HCT116 (cell line): ENCODE results near the gene ZNF749. TPM values are rescaled to one million over a fixed set of nuclear protein-coding genes. Genes with fewer than 3 reads are reported as not detected.

ENCODE experiments used
- ATAC-seq: fragments of 200-7000 bp; cut with Tn5 transposase; 2 replicates; pipeline ENCODE4 v1.9.1; 2020; ENCODE audit warnings: mild to moderate bottlenecking, moderate library complexity
- BruUV-seq: library from RNA; stranded (reverse); fragments of 400-500 nt; replicated peaks from 2 replicates; lab custom pipeline; 2021; lab: Mats Ljungman, UMichigan
- CTCF ChIA-PET: fragments of 300-600 bp; sonication (Branson Sonifier 250); formaldehyde crosslinking; loops from one replicate; lab custom pipeline; 2021; ENCODE audit warnings: antibody characterized with exemption; lab: Charles Lee
- POLR2A ChIA-PET: fragments of 300-600, 350-600 bp; sonication (Branson Sonifier 250); formaldehyde crosslinking; loops from one replicate; lab custom pipeline; 2021; ENCODE audit warnings: antibody characterized with exemption; lab: Charles Lee
- RAD21 ChIA-PET, 2 experiments: fragments of 300-600 bp; sonication (Branson Sonifier 250); formaldehyde crosslinking; loops; one replicate each; lab custom pipeline; 2023; ENCODE audit warnings: low total read pairs in 2 of 2; ENCODE audit not compliant: uncharacterized antibody in 2 of 2, unreplicated experiment in 2 of 2, low non-redundant PET in 1 of 2; lab: Charles Lee
- DNase-seq: peaks from one replicate; pipeline ENCODE4 v3.0.0-alpha.2; 2010; ENCODE audit warnings: low read depth, low spot score
- H2AFZ ChIP-seq: fragments of 200-600 bp; shearing (Covaris generic), sonication (generic); 2 replicates; pipeline ENCODE4 v1.6.1; 2017; ENCODE audit warnings: low read depth, mixed run types, mixed read lengths, antibody characterized with exemption, low read length; ENCODE audit not compliant: poor library complexity, severe bottlenecking
- H3K27ac ChIP-seq: 2 replicates; pipeline ENCODE4 v1.5.1; 2012; ENCODE audit warnings: low read depth, low read length
- H3K27me3 ChIP-seq: fragments of 200-600 bp; sonication (generic); 2 replicates; pipeline ENCODE4 v1.6.1; 2016; ENCODE audit warnings: mixed run types, low read length, mixed read lengths; ENCODE audit not compliant: insufficient read depth
- H3K36me3 ChIP-seq, 2 experiments: fragments of 200-500 bp in 1 of 2; fragments of 200-600 bp in 1 of 2; sonication (Bioruptor generic) in 1 of 2; sonication (generic) in 1 of 2; 2 replicates each; pipeline versions ENCODE4 v1.5.1 to v1.6.1; 2014 to 2016; ENCODE audit warnings: low read length in 2 of 2, inconsistent platforms in 1 of 2, mixed read lengths in 1 of 2, mixed run types in 1 of 2; ENCODE audit not compliant: insufficient read depth in 2 of 2, control insufficient read depth in 1 of 2
- H3K4me1 ChIP-seq, 2 experiments: fragments of 200-600 bp in 1 of 2; sonication (generic) in 1 of 2; 2 replicates each; pipeline versions ENCODE4 v1.5.1 to v1.6.1; 2012 to 2017; ENCODE audit warnings: low read length in 2 of 2, inconsistent platforms in 1 of 2, mild to moderate bottlenecking in 1 of 2, mixed read lengths in 1 of 2, mixed run types in 1 of 2, moderate library complexity in 1 of 2; ENCODE audit not compliant: insufficient read depth in 2 of 2, control insufficient read depth in 1 of 2
- H3K4me2 ChIP-seq: fragments of 200-600 bp; sonication (generic); 2 replicates; pipeline ENCODE4 v1.6.1; 2017; ENCODE audit warnings: mixed run types, low read length, mixed read lengths
- H3K4me3 ChIP-seq, 2 experiments: fragments of 200-600 bp in 1 of 2; sonication (generic) in 1 of 2; replicated peaks in 1 of 2; 2 replicates each; pipeline ENCODE4 v1.5.1; 2011 to 2016; ENCODE audit warnings: low read length in 2 of 2, control low read depth in 1 of 2, low read depth in 1 of 2, mild to moderate bottlenecking in 1 of 2, mixed read lengths in 1 of 2, mixed run types in 1 of 2
- H3K79me2 ChIP-seq: fragments of 200-600 bp; sonication (generic); 2 replicates; pipeline ENCODE4 v1.6.1; 2017; ENCODE audit warnings: mild to moderate bottlenecking, mixed run types, low read length, moderate library complexity, mixed read lengths; ENCODE audit not compliant: insufficient read depth
- H3K9ac ChIP-seq: fragments of 200-600 bp; sonication (generic); 2 replicates; pipeline ENCODE4 v1.6.1; 2016; ENCODE audit warnings: low read length, mixed read lengths
- H3K9me2 ChIP-seq: fragments of 200-600 bp; sonication (generic), shearing (Covaris generic); 2 replicates; pipeline ENCODE4 v1.6.1; 2017; ENCODE audit warnings: mixed run types, mild to moderate bottlenecking, moderate library complexity; ENCODE audit not compliant: insufficient read depth
- H3K9me3 ChIP-seq, 2 experiments: fragments of 200-500 bp in 1 of 2; fragments of 200-600 bp in 1 of 2; sonication (Bioruptor generic) in 1 of 2; sonication (generic) in 1 of 2; 2 replicates each; pipeline ENCODE4 v1.6.1; 2014 to 2017; ENCODE audit warnings: low read length in 2 of 2, mixed read lengths in 2 of 2, inconsistent platforms in 1 of 2, low read depth in 1 of 2, mild to moderate bottlenecking in 1 of 2, mixed run types in 1 of 2, moderate library complexity in 1 of 2; ENCODE audit not compliant: control insufficient read depth in 1 of 2, insufficient read depth in 1 of 2
- H4K20me1 ChIP-seq: fragments of 200-600 bp; sonication (generic), shearing (Covaris generic); 2 replicates; pipeline ENCODE4 v1.6.1; 2017; ENCODE audit warnings: mixed run types, mild to moderate bottlenecking, moderate library complexity; ENCODE audit not compliant: insufficient read depth
- CBX3 ChIP-seq: IDR thresholded peaks from 2 replicates; pipeline ENCODE4 v1.6.1; 2012; ENCODE audit warnings: low read depth
- EGR1 ChIP-seq: IDR thresholded peaks from 2 replicates; pipeline ENCODE4 v1.6.1; 2012; ENCODE audit warnings: low read depth
- EZH2 ChIP-seq: fragments of 200-600 bp; sonication (generic); IDR thresholded peaks from 2 replicates; pipeline ENCODE4 v1.6.1; 2017; ENCODE audit warnings: antibody characterized with exemption, mixed run types
- FOSL1 ChIP-seq: IDR thresholded peaks from 2 replicates; pipeline ENCODE4 v1.6.1; 2012; ENCODE audit warnings: low read depth
- POLR2A ChIP-seq: IDR thresholded peaks from 2 replicates; pipeline ENCODE4 v1.7.0; 2011; ENCODE audit warnings: borderline replicate concordance; ENCODE audit not compliant: insufficient read depth, insufficient read length; ENCODE audit errors: extremely low read depth
- POLR2AphosphoS5 ChIP-seq: IDR thresholded peaks from 2 replicates; pipeline ENCODE4 v1.6.1; 2011; ENCODE audit warnings: mild to moderate bottlenecking, low read depth, low read length, moderate library complexity
- SP1 ChIP-seq: IDR thresholded peaks from 2 replicates; pipeline ENCODE4 v1.6.1; 2012; ENCODE audit warnings: low read depth
- SRF ChIP-seq: IDR thresholded peaks from 2 replicates; pipeline ENCODE4 v1.6.1; 2012; ENCODE audit warnings: low read depth
- YY1 ChIP-seq: IDR thresholded peaks from 2 replicates; pipeline ENCODE4 v1.6.1; 2011; ENCODE audit warnings: low read length, low read depth, moderate library complexity, mild to moderate bottlenecking; ENCODE audit not compliant: insufficient replicate concordance; ENCODE audit errors: extremely low read depth
- ZNF274 ChIP-seq: fragments of 200-500 bp; sonication (Bioruptor generic); IDR thresholded peaks from 2 replicates; pipeline ENCODE4 v1.6.1; 2014; ENCODE audit warnings: mild to moderate bottlenecking, low read depth, low read length, inconsistent platforms
- intact Hi-C: fragments of 100-400 bp; cut with micrococcal nuclease; formaldehyde crosslinking; loops from 2 replicates; pipeline ENCODE4 v1.10.0; 2022
- total RNA-seq: library from RNA; stranded (reverse); gene quantifications from one replicate; pipeline ENCODE4 v1.2.1, GENCODE V29; 2021; ENCODE audit not compliant: unreplicated experiment
- TF ChIP-seq, protein P1 (sequence below): IDR thresholded peaks from 2 replicates; pipeline ENCODE4 v1.6.1; 2012; ENCODE audit warnings: low read depth
- TF ChIP-seq, protein P2 (sequence below): IDR thresholded peaks from 2 replicates; pipeline ENCODE4 v1.6.1; 2011; ENCODE audit warnings: mild to moderate bottlenecking, low read length, moderate library complexity; ENCODE audit not compliant: insufficient replicate concordance; ENCODE audit errors: extremely low read depth

The ZNF749 gene
- total RNA-seq, 1 experiment from 2014 or later = 18.0 TPM

DNA sequence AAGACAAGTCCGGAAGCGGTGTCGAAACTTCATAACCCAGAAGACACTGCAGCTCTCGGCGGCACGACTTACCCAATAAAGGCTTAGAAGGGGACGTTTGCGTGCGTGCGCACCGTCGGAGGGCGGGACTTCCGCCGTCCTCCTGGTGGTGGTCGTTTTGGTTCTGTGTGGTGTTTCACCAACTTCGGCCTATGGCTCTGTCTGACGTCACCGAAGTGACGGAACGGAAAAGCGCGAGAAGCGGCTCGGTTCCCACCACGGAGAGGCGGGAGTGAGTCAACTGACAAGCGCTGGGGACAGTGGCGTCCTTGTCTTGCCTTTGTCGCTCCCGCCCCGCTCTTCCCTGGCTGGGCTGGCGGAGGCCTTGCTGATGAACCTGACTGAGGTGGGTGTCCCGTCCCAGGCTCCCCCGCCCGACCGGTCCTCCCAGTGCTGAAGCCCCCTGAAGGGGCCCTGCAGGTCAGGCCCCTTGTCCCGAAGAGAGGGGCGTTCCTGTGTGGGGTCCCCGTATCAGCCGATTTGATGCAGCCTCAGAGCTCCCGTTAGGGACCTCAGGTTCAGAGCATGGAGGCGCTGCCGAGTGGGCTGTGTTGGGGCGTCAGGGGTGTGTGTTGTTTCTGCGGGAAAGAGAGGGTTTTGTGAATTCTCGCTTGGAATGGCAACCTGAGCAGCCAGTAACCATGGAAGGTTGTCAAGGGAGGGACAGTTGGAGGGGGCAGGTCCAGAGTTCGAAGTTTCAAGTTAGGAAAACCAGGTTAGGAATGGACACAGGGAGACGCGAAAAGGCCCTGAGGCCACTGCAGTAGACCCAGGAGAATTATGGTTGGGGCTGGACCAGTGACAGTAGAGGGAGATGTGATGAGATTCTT lies 45.2 kb upstream of the ZNF749 start, which contains the start of gene ZNF548 (continued):
- peak; percentile 85 for TF ChIP-seq SP1
- no peak for TF ChIP-seq POLR2AphosphoS5
- TF ChIP-seq, all 23 proteins: peak for 8

DNA sequence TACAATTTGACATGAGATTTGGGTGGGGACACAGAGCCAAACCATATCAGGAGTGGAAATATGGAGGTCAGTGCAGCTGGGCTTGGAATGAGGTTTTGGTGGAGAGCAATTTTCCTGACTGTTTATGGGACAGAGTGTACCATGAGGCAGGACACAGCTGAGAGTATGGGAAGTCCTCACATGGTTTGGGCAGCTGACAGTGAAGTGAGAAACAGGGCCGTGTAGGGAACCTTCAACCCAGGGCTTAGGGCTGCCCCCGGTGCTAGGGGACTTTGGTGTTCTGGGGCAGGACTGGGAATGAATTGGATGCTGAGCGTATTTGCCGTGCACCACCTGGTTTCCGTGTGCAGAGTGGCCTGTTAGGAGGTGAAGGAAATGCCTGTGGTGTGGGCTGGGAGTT lies 39.4 kb upstream of the ZNF749 start:
- no peak for TF ChIP-seq FOSL1
- TF ChIP-seq CBX3 = no peak
- no TSS peak for BruUV-seq
- no peak overlapping the region for H3K4me2 ChIP-seq
- H3K27ac ChIP-seq = no peak overlapping the region
- H3K9me3 ChIP-seq = peaks cover 0 to 7% of the 10 kb centered on the region in 2 experiments; a peak in 1 of 4 replicates
- no peak for DNase-seq
- H3K4me1 ChIP-seq = peaks cover under 1 to 3% of the 10 kb centered on the region in 2 experiments; a peak in 2 of 4 replicates
- no peak overlapping the region for H2AFZ ChIP-seq
- intact Hi-C loops = no loop called here
- ATAC-seq = no peak
- H3K9ac ChIP-seq = no peak overlapping the region
- H4K20me1 ChIP-seq = no peaks in the 10 kb centered on the region
- no peak overlapping the region for H3K4me3 ChIP-seq
- H3K36me3 ChIP-seq = peaks cover 10 to 27% of the 10 kb centered on the region in 2 experiments
- H3K9me2 ChIP-seq = no peaks in the 10 kb centered on the region
- peaks cover 15% of the 10 kb centered on the region for H3K79me2 ChIP-seq
- ChIA-PET RAD21 (no interaction called here), CTCF (no interaction called here), POLR2A (no interaction called here)
- no peaks in the 10 kb centered on the region for H3K27me3 ChIP-seq

DNA sequence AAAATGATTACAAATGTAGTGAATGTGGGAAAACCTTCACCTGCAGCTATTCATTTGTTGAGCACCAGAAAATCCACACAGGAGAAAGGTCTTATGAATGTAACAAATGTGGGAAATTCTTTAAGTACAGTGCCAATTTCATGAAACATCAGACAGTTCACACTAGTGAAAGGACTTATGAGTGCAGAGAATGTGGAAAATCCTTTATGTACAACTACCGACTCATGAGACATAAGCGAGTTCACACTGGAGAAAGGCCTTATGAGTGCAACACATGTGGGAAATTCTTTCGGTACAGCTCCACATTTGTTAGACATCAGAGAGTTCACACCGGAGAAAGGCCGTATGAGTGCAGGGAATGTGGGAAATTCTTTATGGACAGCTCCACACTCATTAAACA lies 36.3 kb upstream of the ZNF749 start:
- H3K4me2 ChIP-seq = no peak overlapping the region
- no peaks in the 10 kb centered on the region for H3K27me3 ChIP-seq
- H2AFZ ChIP-seq = no peak overlapping the region
- H3K9ac ChIP-seq = no peak overlapping the region
- H4K20me1 ChIP-seq = no peaks in the 10 kb centered on the region
- ChIA-PET RAD21 (no interaction called here), CTCF (no interaction called here), POLR2A (no interaction called here)
- TF ChIP-seq ZNF274 = no peak
- TF ChIP-seq SRF = no peak
- no peak for TF ChIP-seq EZH2
- no peak for TF ChIP-seq EGR1
- no peak for TF ChIP-seq POLR2A
- no peak for TF ChIP-seq YY1
- TF ChIP-seq, protein P1, sequence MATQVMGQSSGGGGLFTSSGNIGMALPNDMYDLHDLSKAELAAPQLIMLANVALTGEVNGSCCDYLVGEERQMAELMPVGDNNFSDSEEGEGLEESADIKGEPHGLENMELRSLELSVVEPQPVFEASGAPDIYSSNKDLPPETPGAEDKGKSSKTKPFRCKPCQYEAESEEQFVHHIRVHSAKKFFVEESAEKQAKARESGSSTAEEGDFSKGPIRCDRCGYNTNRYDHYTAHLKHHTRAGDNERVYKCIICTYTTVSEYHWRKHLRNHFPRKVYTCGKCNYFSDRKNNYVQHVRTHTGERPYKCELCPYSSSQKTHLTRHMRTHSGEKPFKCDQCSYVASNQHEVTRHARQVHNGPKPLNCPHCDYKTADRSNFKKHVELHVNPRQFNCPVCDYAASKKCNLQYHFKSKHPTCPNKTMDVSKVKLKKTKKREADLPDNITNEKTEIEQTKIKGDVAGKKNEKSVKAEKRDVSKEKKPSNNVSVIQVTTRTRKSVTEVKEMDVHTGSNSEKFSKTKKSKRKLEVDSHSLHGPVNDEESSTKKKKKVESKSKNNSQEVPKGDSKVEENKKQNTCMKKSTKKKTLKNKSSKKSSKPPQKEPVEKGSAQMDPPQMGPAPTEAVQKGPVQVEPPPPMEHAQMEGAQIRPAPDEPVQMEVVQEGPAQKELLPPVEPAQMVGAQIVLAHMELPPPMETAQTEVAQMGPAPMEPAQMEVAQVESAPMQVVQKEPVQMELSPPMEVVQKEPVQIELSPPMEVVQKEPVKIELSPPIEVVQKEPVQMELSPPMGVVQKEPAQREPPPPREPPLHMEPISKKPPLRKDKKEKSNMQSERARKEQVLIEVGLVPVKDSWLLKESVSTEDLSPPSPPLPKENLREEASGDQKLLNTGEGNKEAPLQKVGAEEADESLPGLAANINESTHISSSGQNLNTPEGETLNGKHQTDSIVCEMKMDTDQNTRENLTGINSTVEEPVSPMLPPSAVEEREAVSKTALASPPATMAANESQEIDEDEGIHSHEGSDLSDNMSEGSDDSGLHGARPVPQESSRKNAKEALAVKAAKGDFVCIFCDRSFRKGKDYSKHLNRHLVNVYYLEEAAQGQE = no peak
- TF ChIP-seq, protein P2, sequence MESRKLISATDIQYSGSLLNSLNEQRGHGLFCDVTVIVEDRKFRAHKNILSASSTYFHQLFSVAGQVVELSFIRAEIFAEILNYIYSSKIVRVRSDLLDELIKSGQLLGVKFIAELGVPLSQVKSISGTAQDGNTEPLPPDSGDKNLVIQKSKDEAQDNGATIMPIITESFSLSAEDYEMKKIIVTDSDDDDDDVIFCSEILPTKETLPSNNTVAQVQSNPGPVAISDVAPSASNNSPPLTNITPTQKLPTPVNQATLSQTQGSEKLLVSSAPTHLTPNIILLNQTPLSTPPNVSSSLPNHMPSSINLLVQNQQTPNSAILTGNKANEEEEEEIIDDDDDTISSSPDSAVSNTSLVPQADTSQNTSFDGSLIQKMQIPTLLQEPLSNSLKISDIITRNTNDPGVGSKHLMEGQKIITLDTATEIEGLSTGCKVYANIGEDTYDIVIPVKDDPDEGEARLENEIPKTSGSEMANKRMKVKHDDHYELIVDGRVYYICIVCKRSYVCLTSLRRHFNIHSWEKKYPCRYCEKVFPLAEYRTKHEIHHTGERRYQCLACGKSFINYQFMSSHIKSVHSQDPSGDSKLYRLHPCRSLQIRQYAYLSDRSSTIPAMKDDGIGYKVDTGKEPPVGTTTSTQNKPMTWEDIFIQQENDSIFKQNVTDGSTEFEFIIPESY = no peak
- TF ChIP-seq POLR2AphosphoS5 = no peak
- no peaks in the 10 kb centered on the region for H3K9me2 ChIP-seq
- intact Hi-C loops = no loop called here
- ATAC-seq (no peak), DNase-seq (no peak)
- H3K4me1 ChIP-seq = no peaks in the 10 kb centered on the region
- no peak overlapping the region for H3K27ac ChIP-seq
- peaks cover 8 to 14% of the 10 kb centered on the region in 2 experiments; a peak in 2 of 4 replicates for H3K9me3 ChIP-seq
- no TSS peak for BruUV-seq
- H3K79me2 ChIP-seq = no peaks in the 10 kb centered on the region
- peaks cover 10 to 27% of the 10 kb centered on the region in 2 experiments for H3K36me3 ChIP-seq
- H3K4me3 ChIP-seq = no peak overlapping the region
